Fibroblast of the aortic adventitia (primary cell): Measurements from ENCODE around the gene CLMP. TPM values are rescaled to one million over a fixed set of nuclear protein-coding genes. Genes with fewer than 3 reads are reported as not detected.
A peak's percentile ranks its signal among the peaks of the same experiment; 100 is the strongest.

Experiments
- DNase-seq: peaks from one replicate; pipeline ENCODE4 v3.0.0-alpha.2; 2010; ENCODE audit warnings: low read depth
- H3K4me3 ChIP-seq: 2 replicates; pipeline ENCODE4 v1.5.1; 2011; ENCODE audit warnings: low read depth, mild to moderate bottlenecking, control low read depth, low read length, moderate library complexity
- CTCF ChIP-seq: IDR thresholded peaks from 2 replicates; pipeline ENCODE4 v1.5.1; 2011; ENCODE audit warnings: mild to moderate bottlenecking, low read length, control low read depth, inconsistent platforms; ENCODE audit not compliant: insufficient read depth
- total RNA-seq: library from RNA; depleted of rRNA; stranded (reverse); fragments of >200 nt; gene quantifications from 2 replicates; pipeline ENCODE4 v1.2.3, GENCODE V29; 2012; ENCODE audit warnings: low replicate concordance

Gene CLMP
- total RNA-seq, 1 donor, result 235 TPM

GRCh38 chr11:123056835-123057491 is 138.1 kb downstream of the CLMP start:
- TF ChIP-seq CTCF, result no peak
- peak overlapping the region; percentile 17 for H3K4me3 ChIP-seq
- DNase-seq, result no peak

- no peak overlapping the region for H3K4me3 ChIP-seq
- no peak for TF ChIP-seq CTCF
- no peak for DNase-seq
Measured at GRCh38 chr11:123055191-123055901, 139.7 kb downstream of the CLMP start.

GRCh38 chr11:123054301-123055065 is 140.6 kb downstream of the CLMP start:
- peak; percentile 80 for DNase-seq
- H3K4me3 ChIP-seq, result no peak overlapping the region
- peak; percentile 72 for TF ChIP-seq CTCF

- no peak for TF ChIP-seq CTCF
- no peak for DNase-seq
Measured at GRCh38 chr11:123052901-123053721, 141.9 kb downstream of the CLMP start.

GRCh38 chr11:123051634-123052033 is 143.4 kb downstream of the CLMP start:
- no peak for TF ChIP-seq CTCF
- DNase-seq, result no peak
- no peak overlapping the region for H3K4me3 ChIP-seq

More at GRCh38 chr11:123052901-123053721, 141.9 kb downstream of the CLMP start:
- no peak overlapping the region for H3K4me3 ChIP-seq

GRCh38 chr11:123051146-123051545 is 143.9 kb downstream of the CLMP start:
- no peak for DNase-seq
- no peak overlapping the region for H3K4me3 ChIP-seq
- TF ChIP-seq CTCF, result no peak
